NB4 (cell line): Measurements from ENCODE around the gene NT5C1A.

ENCODE experiments used
- CTCF ChIP-seq: IDR thresholded peaks from one replicate; pipeline ENCODE4 v1.5.1; 2012; ENCODE audit warnings: low read depth, low read length
- MAX ChIP-seq: IDR thresholded peaks from 2 replicates; pipeline ENCODE4 v1.6.1; 2011; ENCODE audit warnings: low read depth, low read length
- POLR2A ChIP-seq: IDR thresholded peaks from 2 replicates; pipeline ENCODE4 v1.6.1; 2011; ENCODE audit warnings: mild to moderate bottlenecking; ENCODE audit not compliant: insufficient read length; ENCODE audit errors: extremely low read depth

GRCh38 chr1:39642796-39643195 is 29.1 kb downstream of the NT5C1A start:
- TF ChIP-seq CTCF: no peak
- TF ChIP-seq POLR2A: no peak
- no peak for TF ChIP-seq MAX
